GM19351 (cell line): ENCODE measurements around the gene GAN.

Source experiments
- ATAC-seq: cut with Tn5 transposase; IDR thresholded peaks from one replicate; pipeline ENCODE4 v1.9.1; 2021; ENCODE audit warnings: mild to moderate bottlenecking, moderate library complexity; ENCODE audit not compliant: unreplicated experiment

Gene GAN

GRCh38 chr16:81424771-81425170 is 110.0 kb downstream of the GAN start:
- no peak for ATAC-seq

GRCh38 chr16:81427219-81427618 is 112.5 kb downstream of the GAN start:
- no peak for ATAC-seq

DNA sequence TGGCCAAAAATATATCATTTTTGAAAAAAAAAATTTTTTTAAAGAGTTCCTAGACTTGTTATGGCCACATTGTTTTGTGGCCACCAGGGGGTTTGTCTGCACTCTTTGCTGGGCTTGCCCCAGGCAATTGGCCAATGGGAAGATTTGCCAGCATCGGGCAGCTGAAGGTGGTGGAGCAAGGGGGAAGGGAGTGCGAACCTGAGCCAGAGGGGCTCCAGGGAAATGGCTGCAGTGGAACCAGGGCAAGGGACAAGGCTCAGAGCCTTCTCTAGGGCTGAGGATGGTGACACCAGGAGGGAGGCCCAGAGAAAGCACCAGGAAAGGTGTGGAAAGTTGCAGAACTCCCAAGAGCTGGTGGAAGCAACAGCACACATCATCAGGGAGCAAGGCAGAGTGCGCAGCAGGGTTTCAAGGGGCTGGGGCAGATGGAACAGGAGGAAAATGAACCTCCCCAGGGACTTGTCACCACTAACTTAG is 114.3 kb downstream of the GAN start:
- ATAC-seq = no peak

GRCh38 chr16:81431554-81432353 is 117.0 kb downstream of the GAN start:
- no peak for ATAC-seq

DNA sequence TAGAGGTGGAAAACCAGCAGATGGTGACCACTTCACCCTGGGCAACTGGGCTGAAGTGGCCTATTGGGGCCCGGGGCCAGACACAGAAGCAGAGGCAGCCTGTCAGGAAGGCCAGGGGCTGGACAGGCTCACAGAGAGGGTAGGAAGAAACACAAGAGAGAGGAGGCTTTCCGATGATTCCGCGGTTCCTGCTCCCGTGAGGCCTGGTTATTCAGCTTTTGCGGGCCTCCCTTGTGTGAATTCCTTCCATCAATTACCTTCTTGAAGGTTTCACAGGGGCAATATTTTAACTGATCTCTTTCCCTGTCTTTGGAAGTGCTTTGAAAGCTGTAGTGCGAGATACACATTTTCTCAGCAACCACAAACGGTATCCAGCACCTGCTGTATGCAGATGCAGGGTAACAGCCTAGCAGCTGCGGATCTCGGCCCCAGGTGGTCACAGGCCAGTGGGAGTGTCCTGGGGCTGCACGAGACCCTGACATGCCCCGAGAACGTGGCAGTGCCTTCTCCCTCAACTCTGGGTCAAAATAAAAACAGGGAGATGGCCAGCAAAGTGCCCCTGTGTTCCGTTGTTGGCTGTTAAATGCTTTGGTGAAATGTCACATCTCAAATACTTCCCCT is 118.3 kb downstream of the GAN start:
- no peak for ATAC-seq

- no peak for ATAC-seq
These were observed 120.3 kb downstream of the GAN start for GRCh38 chr16:81435103-81435502.

- ATAC-seq = no peak
These were observed 120.8 kb downstream of the GAN start for GRCh38 chr16:81435567-81435966.

DNA sequence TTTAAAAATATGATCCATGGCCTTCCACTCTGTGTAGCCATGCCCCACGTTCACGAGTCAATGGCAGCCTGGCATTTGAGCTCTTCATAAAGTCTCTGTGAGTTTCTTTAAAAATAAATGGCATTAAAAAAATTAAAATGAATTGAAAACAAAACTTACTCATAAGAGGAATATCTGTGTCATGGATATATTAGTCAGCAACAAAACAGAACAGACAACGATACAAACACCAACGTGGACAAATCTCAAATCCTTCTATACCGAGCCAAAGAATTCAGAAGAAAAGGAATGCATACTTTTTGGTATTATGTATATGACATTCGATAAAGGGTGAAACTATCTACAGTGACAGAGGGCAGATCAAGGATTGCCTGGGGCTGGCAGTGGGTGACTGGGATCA is 121.6 kb downstream of the GAN start:
- ATAC-seq = no peak

DNA sequence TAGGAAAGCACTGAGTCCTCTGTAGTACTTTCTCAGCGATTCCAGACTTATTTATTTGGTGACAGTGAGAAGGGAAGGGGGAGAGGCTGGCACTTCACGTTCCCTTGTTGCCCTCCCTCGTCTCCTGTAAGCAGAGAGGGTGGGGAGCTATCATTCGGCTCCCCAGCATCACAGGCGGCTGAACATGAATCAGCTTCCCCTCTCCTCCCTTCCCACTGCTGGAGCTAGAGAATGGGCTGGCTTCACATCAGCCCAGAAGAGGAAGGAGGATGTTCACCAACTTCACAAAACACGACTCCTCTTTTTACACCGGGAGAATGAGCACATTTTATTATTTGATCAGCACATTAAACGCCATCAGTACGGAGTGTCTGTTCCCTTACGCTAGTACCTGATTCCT is 123.1 kb downstream of the GAN start:
- no peak for ATAC-seq
